OCI-LY3 (cell line): Measurements from ENCODE around the gene PXK.

ENCODE experiments used
- EZH2phosphoT487 ChIP-seq: fragments of 200-600 bp; shearing (Covaris generic); IDR thresholded peaks from 2 replicates; pipeline ENCODE4 v1.6.1; 2018; ENCODE audit warnings: antibody characterized with exemption, mixed run types, low read depth
- TF ChIP-seq, protein P1 (sequence below): fragments of 200-600, 300-600 bp; sonication (generic); IDR thresholded peaks from 2 replicates; pipeline ENCODE4 v1.5.1; 2014; ENCODE audit warnings: antibody characterized with exemption, low read length, low read depth

DNA sequence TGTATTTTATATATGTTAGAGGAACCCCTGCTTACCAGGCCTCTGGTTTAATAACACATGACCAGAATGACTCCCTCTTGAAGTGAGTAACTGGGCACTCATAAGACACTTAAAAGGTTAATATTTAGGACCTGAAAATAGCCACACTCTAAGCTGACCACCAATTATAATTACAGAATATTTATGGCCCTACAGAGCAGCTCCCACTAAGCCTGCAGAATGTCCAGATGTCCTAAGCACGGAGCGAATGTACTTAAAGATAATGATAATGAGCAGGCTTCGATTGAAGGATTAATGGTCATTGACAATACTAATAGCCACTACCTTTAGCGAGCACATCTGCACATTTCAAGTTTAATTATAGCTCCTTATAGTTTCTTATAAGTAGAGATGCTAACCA, 136.4 kb downstream of the PXK start:
- TF ChIP-seq, protein P1, sequence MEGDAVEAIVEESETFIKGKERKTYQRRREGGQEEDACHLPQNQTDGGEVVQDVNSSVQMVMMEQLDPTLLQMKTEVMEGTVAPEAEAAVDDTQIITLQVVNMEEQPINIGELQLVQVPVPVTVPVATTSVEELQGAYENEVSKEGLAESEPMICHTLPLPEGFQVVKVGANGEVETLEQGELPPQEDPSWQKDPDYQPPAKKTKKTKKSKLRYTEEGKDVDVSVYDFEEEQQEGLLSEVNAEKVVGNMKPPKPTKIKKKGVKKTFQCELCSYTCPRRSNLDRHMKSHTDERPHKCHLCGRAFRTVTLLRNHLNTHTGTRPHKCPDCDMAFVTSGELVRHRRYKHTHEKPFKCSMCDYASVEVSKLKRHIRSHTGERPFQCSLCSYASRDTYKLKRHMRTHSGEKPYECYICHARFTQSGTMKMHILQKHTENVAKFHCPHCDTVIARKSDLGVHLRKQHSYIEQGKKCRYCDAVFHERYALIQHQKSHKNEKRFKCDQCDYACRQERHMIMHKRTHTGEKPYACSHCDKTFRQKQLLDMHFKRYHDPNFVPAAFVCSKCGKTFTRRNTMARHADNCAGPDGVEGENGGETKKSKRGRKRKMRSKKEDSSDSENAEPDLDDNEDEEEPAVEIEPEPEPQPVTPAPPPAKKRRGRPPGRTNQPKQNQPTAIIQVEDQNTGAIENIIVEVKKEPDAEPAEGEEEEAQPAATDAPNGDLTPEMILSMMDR: no peak
- no peak for TF ChIP-seq EZH2phosphoT487
